Measurements from ENCODE around the gene STYXL1. TPM values are rescaled to one million over a fixed set of nuclear protein-coding genes. Genes with fewer than 3 reads are reported as not detected.

STYXL1 gene
- total RNA-seq, 1 donor from 2014 or later, result 45.3 TPM

DNA sequence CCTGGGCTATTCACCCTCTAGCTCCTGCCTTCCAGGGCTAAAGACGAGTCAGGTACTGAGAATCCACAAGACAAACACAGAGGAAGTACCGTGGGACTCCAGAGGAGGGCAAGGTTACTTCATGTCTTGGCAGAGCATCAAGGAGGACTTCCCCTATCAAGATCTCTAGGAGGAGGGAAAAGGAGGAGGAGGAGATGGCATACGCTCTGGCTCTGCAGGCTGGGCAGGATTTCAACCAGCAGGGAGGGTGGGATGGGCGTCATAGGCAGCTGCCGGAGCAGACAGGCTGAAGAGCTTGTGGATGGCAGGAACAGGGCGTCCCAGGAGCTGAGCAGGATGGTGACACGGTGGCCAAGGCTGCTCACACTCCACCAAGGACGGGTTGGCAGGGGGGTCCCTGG lies 21.4 kb upstream of the STYXL1 start:
- peak overlapping the region; percentile 20 for H3K4me2 ChIP-seq (ENCODE audit: low read length)
- Mint-ChIP-seq H3K4me1 (ENCODE audit: low read depth, unreplicated experiment) (peaks cover 7% of the 10 kb centered on the region), H3K27ac (ENCODE audit: unreplicated experiment) (no peak overlapping the region), H3K9me3 (ENCODE audit: unreplicated experiment) (no peaks in the 10 kb centered on the region), H3K27me3 (ENCODE audit: low read depth, unreplicated experiment) (no peaks in the 10 kb centered on the region), H3K4me3 (ENCODE audit: unreplicated experiment) (no peak overlapping the region), H3K36me3 (ENCODE audit: low read depth, unreplicated experiment) (peaks cover 10% of the 10 kb centered on the region)
- no peak overlapping the region for H3K27ac ChIP-seq (ENCODE audit: low read depth, low read length)
- H2AFZ ChIP-seq (ENCODE audit: low read depth, low read length), result no peak overlapping the region
- no peak overlapping the region for H3K4me3 ChIP-seq (ENCODE audit: insufficient read depth, low read depth, low read length)
- H3K36me3 ChIP-seq (ENCODE audit: insufficient read depth, low read length), result peaks cover 24% of the 10 kb centered on the region
- H3K27me3 ChIP-seq (ENCODE audit: insufficient read depth, low read length), result no peaks in the 10 kb centered on the region
- H4K20me1 ChIP-seq (ENCODE audit: insufficient read depth, low read length), result peaks cover 6% of the 10 kb centered on the region
- no peaks in the 10 kb centered on the region for H3K79me2 ChIP-seq (ENCODE audit: insufficient read depth, low read length)
- no peak for TF ChIP-seq EZH2 (IDR thresholded peaks at IDR 0.05; ENCODE audit: insufficient read depth, low read length)
- TF ChIP-seq, protein P1, sequence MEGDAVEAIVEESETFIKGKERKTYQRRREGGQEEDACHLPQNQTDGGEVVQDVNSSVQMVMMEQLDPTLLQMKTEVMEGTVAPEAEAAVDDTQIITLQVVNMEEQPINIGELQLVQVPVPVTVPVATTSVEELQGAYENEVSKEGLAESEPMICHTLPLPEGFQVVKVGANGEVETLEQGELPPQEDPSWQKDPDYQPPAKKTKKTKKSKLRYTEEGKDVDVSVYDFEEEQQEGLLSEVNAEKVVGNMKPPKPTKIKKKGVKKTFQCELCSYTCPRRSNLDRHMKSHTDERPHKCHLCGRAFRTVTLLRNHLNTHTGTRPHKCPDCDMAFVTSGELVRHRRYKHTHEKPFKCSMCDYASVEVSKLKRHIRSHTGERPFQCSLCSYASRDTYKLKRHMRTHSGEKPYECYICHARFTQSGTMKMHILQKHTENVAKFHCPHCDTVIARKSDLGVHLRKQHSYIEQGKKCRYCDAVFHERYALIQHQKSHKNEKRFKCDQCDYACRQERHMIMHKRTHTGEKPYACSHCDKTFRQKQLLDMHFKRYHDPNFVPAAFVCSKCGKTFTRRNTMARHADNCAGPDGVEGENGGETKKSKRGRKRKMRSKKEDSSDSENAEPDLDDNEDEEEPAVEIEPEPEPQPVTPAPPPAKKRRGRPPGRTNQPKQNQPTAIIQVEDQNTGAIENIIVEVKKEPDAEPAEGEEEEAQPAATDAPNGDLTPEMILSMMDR (IDR thresholded peaks at IDR 0.05; ENCODE audit: insufficient read depth, low read depth, low read length), result peak; percentile 16
- peak; percentile 91 for DNase-seq (ENCODE audit: low read depth)
- peaks cover 22% of the 10 kb centered on the region for H3K4me1 ChIP-seq (ENCODE audit: insufficient read depth, low read length)
- H3K9me3 ChIP-seq (ENCODE audit: insufficient read depth, low read depth, low read length), result no peaks in the 10 kb centered on the region
- H3K9ac ChIP-seq (ENCODE audit: low read length), result no peak overlapping the region
- FAIRE-seq, result peak; percentile 75

DNA sequence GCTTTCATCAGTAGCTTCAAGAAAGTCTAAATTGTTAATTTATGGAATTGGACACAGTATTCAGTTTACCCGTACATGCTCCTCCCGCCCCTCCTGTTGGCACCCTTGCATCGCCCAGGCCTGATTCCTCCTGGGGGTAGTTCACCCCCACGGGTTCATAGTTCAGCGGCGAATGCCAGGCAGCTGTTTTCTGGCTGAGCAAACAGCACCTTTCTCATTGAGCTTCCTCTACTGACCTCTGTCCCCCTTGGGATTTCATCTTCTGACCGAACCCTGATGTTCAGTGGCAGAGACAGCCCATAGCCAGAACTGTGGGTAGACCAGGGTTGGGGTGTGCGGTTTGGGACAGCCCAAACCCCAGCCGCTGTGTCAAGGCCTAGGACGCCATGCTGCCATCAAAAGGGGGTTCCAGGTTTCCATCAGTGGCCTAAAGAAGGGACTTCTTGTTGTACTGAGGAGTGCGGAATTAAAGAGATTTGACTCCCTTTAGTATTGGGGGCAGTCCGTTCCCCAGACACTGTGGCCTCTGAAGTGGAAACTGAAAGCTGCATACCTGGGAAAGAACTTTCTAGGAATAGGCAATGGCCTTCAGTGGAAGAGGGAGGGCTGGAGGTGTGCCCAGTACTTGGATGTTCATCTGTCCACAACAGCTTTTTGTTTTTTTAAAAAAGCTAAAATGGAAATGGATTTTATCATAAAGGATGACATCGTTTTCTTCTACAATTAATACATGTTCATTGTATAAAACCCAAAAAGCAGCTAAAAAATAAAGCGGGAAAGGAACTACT lies 19.1 kb upstream of the STYXL1 start:
- Histone ChIP-seq H4K20me1 (ENCODE audit: insufficient read depth, low read length) (peaks cover 21% of the 10 kb centered on the region), H3K4me2 (ENCODE audit: low read length) (peak overlapping the region; percentile 30), H3K27me3 (ENCODE audit: insufficient read depth, low read length) (no peaks in the 10 kb centered on the region), H3K27ac (ENCODE audit: low read depth, low read length) (peak overlapping the region; percentile 9), H3K4me3 (ENCODE audit: insufficient read depth, low read depth, low read length) (no peak overlapping the region), H3K36me3 (ENCODE audit: insufficient read depth, low read length) (peaks cover 34% of the 10 kb centered on the region), H3K9ac (ENCODE audit: low read length) (peak overlapping the region; percentile 5), H2AFZ (ENCODE audit: low read depth, low read length) (no peak overlapping the region), H3K9me3 (ENCODE audit: insufficient read depth, low read depth, low read length) (no peaks in the 10 kb centered on the region), H3K4me1 (ENCODE audit: insufficient read depth, low read length) (peaks cover 22% of the 10 kb centered on the region), H3K79me2 (ENCODE audit: insufficient read depth, low read length) (no peaks in the 10 kb centered on the region)
- FAIRE-seq, result no peak
- Mint-ChIP-seq H3K4me1 (ENCODE audit: low read depth, unreplicated experiment) (peaks cover 7% of the 10 kb centered on the region), H3K27me3 (ENCODE audit: low read depth, unreplicated experiment) (no peaks in the 10 kb centered on the region), H3K9me3 (ENCODE audit: unreplicated experiment) (no peaks in the 10 kb centered on the region), H3K27ac (ENCODE audit: unreplicated experiment) (no peak overlapping the region), H3K36me3 (ENCODE audit: low read depth, unreplicated experiment) (peaks cover 19% of the 10 kb centered on the region), H3K4me3 (ENCODE audit: unreplicated experiment) (no peak overlapping the region)
- DNase-seq (ENCODE audit: low read depth), result no peak
- no peak for TF ChIP-seq EZH2 (IDR thresholded peaks at IDR 0.05; ENCODE audit: insufficient read depth, low read length)
- TF ChIP-seq, protein P1 (IDR thresholded peaks at IDR 0.05; ENCODE audit: insufficient read depth, low read depth, low read length), result no peak

DNA sequence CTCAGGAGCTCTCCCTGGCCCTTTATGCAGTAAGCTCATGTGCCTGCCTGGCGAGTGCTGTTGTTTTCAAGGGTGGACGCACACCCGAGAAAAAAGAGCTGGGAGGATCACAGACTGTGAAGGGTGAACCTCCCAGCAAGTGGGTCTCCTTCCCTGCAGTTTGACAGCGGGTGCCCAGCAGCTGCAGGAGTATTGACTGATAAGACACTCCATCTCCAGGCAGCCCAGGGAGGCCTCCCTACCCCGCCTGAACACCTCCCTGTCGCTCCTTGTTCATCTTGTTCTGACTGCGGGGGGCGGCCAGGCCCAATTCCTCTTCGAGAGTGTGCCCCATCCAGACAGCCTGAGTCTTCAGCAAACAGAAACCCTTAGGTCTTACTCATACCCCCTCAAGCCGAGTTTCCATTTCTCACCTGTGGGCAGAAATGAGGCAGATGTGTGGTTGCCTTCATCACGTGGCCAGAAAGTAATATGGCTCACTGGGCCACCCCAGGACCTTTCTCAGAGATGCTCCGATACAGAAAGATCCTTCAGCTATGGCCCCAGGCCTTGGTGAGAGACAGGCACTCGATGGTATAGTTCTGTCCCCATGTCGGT lies 17.3 kb upstream of the STYXL1 start:
- no peaks in the 10 kb centered on the region for H3K9me3 ChIP-seq (ENCODE audit: insufficient read depth, low read depth, low read length)
- no peak overlapping the region for H3K9ac ChIP-seq (ENCODE audit: low read length)
- no peak overlapping the region for H3K4me2 ChIP-seq (ENCODE audit: low read length)
- no peaks in the 10 kb centered on the region for H3K79me2 ChIP-seq (ENCODE audit: insufficient read depth, low read length)
- DNase-seq (ENCODE audit: low read depth) (no peak), FAIRE-seq (no peak)
- H3K36me3 ChIP-seq (ENCODE audit: insufficient read depth, low read length), result peaks cover 49% of the 10 kb centered on the region
- Mint-ChIP-seq H3K4me1 (ENCODE audit: low read depth, unreplicated experiment) (peaks cover 7% of the 10 kb centered on the region), H3K36me3 (ENCODE audit: low read depth, unreplicated experiment) (peaks cover 27% of the 10 kb centered on the region), H3K4me3 (ENCODE audit: unreplicated experiment) (no peak overlapping the region), H3K27ac (ENCODE audit: unreplicated experiment) (no peak overlapping the region), H3K27me3 (ENCODE audit: low read depth, unreplicated experiment) (no peaks in the 10 kb centered on the region), H3K9me3 (ENCODE audit: unreplicated experiment) (no peaks in the 10 kb centered on the region)
- H3K4me1 ChIP-seq (ENCODE audit: insufficient read depth, low read length), result peaks cover 22% of the 10 kb centered on the region
- no peak overlapping the region for H3K4me3 ChIP-seq (ENCODE audit: insufficient read depth, low read depth, low read length)
- H3K27me3 ChIP-seq (ENCODE audit: insufficient read depth, low read length), result no peaks in the 10 kb centered on the region
- H3K27ac ChIP-seq (ENCODE audit: low read depth, low read length), result no peak overlapping the region
- H4K20me1 ChIP-seq (ENCODE audit: insufficient read depth, low read length), result peaks cover 27% of the 10 kb centered on the region
- no peak for TF ChIP-seq EZH2 (IDR thresholded peaks at IDR 0.05; ENCODE audit: insufficient read depth, low read length)
- TF ChIP-seq, protein P1 (IDR thresholded peaks at IDR 0.05; ENCODE audit: insufficient read depth, low read depth, low read length), result no peak
- H2AFZ ChIP-seq (ENCODE audit: low read depth, low read length), result no peak overlapping the region

Measured in astrocyte (in vitro differentiated cells and primary cell).